Neural cell (in vitro differentiated cells): ENCODE results near the gene DDI1. TPM values are rescaled to one million over a fixed set of nuclear protein-coding genes. Genes with fewer than 3 reads are reported as not detected.

ENCODE experiments used
- H2AFZ ChIP-seq: fragments of 200-600, 300-800 bp; sonication (generic), shearing (Covaris generic); 2 replicates; pipeline ENCODE4 v1.6.0; 2014; ENCODE audit warnings: low read depth, mild to moderate bottlenecking, antibody characterized with exemption, low read length, moderate library complexity
- H3F3A ChIP-seq: fragments of 200-600 bp; shearing (Covaris generic); 2 replicates; pipeline ENCODE4 v1.6.1; 2016; ENCODE audit warnings: mild to moderate bottlenecking, moderate library complexity, mixed read lengths, antibody characterized with exemption, low read length; ENCODE audit not compliant: insufficient read depth, poor library complexity, severe bottlenecking
- H3K27ac ChIP-seq: fragments of 200-600, 300-800 bp; sonication (generic), shearing (Covaris generic); 2 replicates; pipeline ENCODE4 v1.5.1; 2014; ENCODE audit warnings: mild to moderate bottlenecking, low read length, moderate library complexity
- H3K27me3 ChIP-seq: fragments of 300-800, 200-600 bp; sonication (generic), shearing (Covaris generic); 2 replicates; pipeline ENCODE4 v1.6.0; 2014; ENCODE audit warnings: mild to moderate bottlenecking, low read depth, low read length, moderate library complexity; ENCODE audit not compliant: insufficient read depth
- H3K36me3 ChIP-seq: fragments of 300-800, 200-600 bp; sonication (generic), shearing (Covaris generic); 2 replicates; pipeline ENCODE4 v1.5.1; 2014; ENCODE audit warnings: mild to moderate bottlenecking, antibody characterized with exemption, low read length, moderate library complexity; ENCODE audit not compliant: insufficient read depth
- H3K4me2 ChIP-seq: fragments of 300-800, 200-600 bp; sonication (generic), shearing (Covaris generic); 2 replicates; pipeline ENCODE4 v1.6.0; 2014; ENCODE audit warnings: mild to moderate bottlenecking, low read length
- H3K4me3 ChIP-seq: fragments of 300-800, 200-600 bp; sonication (generic), shearing (Covaris generic); 2 replicates; pipeline ENCODE4 v1.5.1; 2014; ENCODE audit warnings: mild to moderate bottlenecking, low read length, moderate library complexity
- H3K79me2 ChIP-seq: fragments of 200-600 bp; shearing (Covaris generic); replicated peaks from 2 replicates; pipeline ENCODE4 v1.6.0; 2014; ENCODE audit warnings: mild to moderate bottlenecking, low read length, moderate library complexity; ENCODE audit not compliant: insufficient read depth
- H3K9ac ChIP-seq: fragments of 300-800, 200-600 bp; sonication (generic), shearing (Covaris generic); 2 replicates; pipeline ENCODE4 v1.6.1; 2016; ENCODE audit warnings: mild to moderate bottlenecking, low read length, mixed read lengths
- H3K9me2 ChIP-seq: fragments of 200-600 bp; shearing (Covaris generic); 2 replicates; pipeline ENCODE4 v1.6.1; 2016; ENCODE audit warnings: mild to moderate bottlenecking, low read length, mixed read lengths; ENCODE audit not compliant: insufficient read depth
- H3K9me3 ChIP-seq: fragments of 200-600, 300-800 bp; sonication (generic), shearing (Covaris generic); 2 replicates; pipeline ENCODE4 v1.6.1; 2016; ENCODE audit warnings: mild to moderate bottlenecking, mixed run types, low read length, moderate library complexity, mixed read lengths
- H4K20me1 ChIP-seq: fragments of 200-600 bp; shearing (Covaris generic); 2 replicates; pipeline ENCODE4 v1.6.1; 2016; ENCODE audit warnings: mild to moderate bottlenecking, mixed run types; ENCODE audit not compliant: insufficient read depth
- EP300 ChIP-seq: fragments of 450-650 bp; conservative IDR thresholded peaks from 2 replicates; pipeline ENCODE4 v1.6.1; 2014; ENCODE audit warnings: antibody characterized with exemption, mild to moderate bottlenecking, moderate library complexity; ENCODE audit not compliant: poor library complexity, severe bottlenecking
- EZH2 ChIP-seq: fragments of 200-600, 300-800 bp; shearing (Covaris generic), sonication (generic); IDR thresholded peaks from 2 replicates; pipeline ENCODE4 v1.6.1; 2014; ENCODE audit warnings: antibody characterized with exemption, low read length, borderline replicate concordance, mild to moderate bottlenecking; ENCODE audit not compliant: insufficient read depth, poor library complexity, severe bottlenecking
- MXI1 ChIP-seq: fragments of 450-650 bp; conservative IDR thresholded peaks from 2 replicates; pipeline ENCODE4 v1.6.1; 2014; ENCODE audit warnings: antibody characterized with exemption, mild to moderate bottlenecking; ENCODE audit not compliant: poor library complexity, severe bottlenecking
- POLR2AphosphoS5 ChIP-seq: IDR thresholded peaks from 2 replicates; pipeline ENCODE4 v1.6.1; 2012
- RAD21 ChIP-seq: fragments of 450-650 bp; conservative IDR thresholded peaks from 2 replicates; pipeline ENCODE4 v1.6.1; 2014; ENCODE audit warnings: antibody characterized with exemption, mild to moderate bottlenecking, moderate library complexity
- REST ChIP-seq: IDR thresholded peaks from 2 replicates; pipeline ENCODE4 v1.6.1; 2012; ENCODE audit warnings: borderline replicate concordance
- SMC3 ChIP-seq: fragments of 450-650 bp; conservative IDR thresholded peaks from 2 replicates; pipeline ENCODE4 v1.6.1; 2014; ENCODE audit warnings: antibody characterized with exemption, mild to moderate bottlenecking, moderate library complexity; ENCODE audit not compliant: poor library complexity
- TAF1 ChIP-seq: IDR thresholded peaks from 2 replicates; pipeline ENCODE4 v1.6.1; 2012; ENCODE audit warnings: low read depth
- polyA plus RNA-seq: library from polyadenylated mRNA; depleted of rRNA; stranded (reverse); fragments of >200 nt; gene quantifications from 2 replicates; pipeline ENCODE4 v1.2.3, GENCODE V29; 2014
- TF ChIP-seq, protein P1 (sequence below): fragments of 450-650 bp; IDR thresholded peaks from 2 replicates; pipeline ENCODE4 v1.5.1; 2014; ENCODE audit warnings: antibody characterized with exemption, mild to moderate bottlenecking, moderate library complexity; ENCODE audit not compliant: poor library complexity, severe bottlenecking

DDI1 gene
- polyA plus RNA-seq, 1 donor from 2014 or later: not detected

DNA sequence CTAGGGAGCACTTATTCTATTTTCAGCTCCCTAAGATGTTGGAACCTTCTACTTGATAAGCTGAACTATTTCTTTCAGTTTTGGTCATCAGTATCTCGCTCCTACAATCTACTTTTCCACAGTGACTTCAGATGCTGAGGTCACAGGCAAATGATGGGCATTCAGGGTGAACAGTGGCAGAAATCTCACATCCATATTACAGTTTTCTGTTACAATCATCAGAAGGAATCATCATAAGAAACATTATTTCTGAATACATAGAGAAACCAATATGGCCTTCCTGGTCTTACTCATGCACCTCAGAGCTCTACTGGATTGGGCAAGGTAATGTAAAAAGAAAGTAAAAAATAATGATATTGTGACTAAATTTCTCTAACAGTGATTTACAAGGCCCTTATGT is 39.4 kb upstream of the DDI1 start:
- no peaks in the 10 kb centered on the region for H4K20me1 ChIP-seq
- H3K4me2 ChIP-seq: no peak overlapping the region
- TF ChIP-seq, protein P1, sequence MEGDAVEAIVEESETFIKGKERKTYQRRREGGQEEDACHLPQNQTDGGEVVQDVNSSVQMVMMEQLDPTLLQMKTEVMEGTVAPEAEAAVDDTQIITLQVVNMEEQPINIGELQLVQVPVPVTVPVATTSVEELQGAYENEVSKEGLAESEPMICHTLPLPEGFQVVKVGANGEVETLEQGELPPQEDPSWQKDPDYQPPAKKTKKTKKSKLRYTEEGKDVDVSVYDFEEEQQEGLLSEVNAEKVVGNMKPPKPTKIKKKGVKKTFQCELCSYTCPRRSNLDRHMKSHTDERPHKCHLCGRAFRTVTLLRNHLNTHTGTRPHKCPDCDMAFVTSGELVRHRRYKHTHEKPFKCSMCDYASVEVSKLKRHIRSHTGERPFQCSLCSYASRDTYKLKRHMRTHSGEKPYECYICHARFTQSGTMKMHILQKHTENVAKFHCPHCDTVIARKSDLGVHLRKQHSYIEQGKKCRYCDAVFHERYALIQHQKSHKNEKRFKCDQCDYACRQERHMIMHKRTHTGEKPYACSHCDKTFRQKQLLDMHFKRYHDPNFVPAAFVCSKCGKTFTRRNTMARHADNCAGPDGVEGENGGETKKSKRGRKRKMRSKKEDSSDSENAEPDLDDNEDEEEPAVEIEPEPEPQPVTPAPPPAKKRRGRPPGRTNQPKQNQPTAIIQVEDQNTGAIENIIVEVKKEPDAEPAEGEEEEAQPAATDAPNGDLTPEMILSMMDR: no peak
- TF ChIP-seq EP300 (no peak), MXI1 (no peak), SMC3 (no peak), EZH2 (no peak), REST (no peak)
- H2AFZ ChIP-seq: no peak overlapping the region
- H3K9me2 ChIP-seq: no peaks in the 10 kb centered on the region
- H3K9me3 ChIP-seq: no peaks in the 10 kb centered on the region
- no peaks in the 10 kb centered on the region for H3F3A ChIP-seq
- H3K79me2 ChIP-seq: no peaks in the 10 kb centered on the region
- H3K9ac ChIP-seq: no peak overlapping the region
- no peaks in the 10 kb centered on the region for H3K36me3 ChIP-seq
- H3K27ac ChIP-seq: no peak overlapping the region
- H3K27me3 ChIP-seq: no peaks in the 10 kb centered on the region
- H3K4me3 ChIP-seq: no peak overlapping the region

- no peaks in the 10 kb centered on the region for H3K27me3 ChIP-seq
- H3F3A ChIP-seq: no peaks in the 10 kb centered on the region
- H3K27ac ChIP-seq: no peak overlapping the region
- no peaks in the 10 kb centered on the region for H3K9me2 ChIP-seq
- H3K36me3 ChIP-seq: no peaks in the 10 kb centered on the region
- TF ChIP-seq EZH2 (no peak), REST (no peak), SMC3 (no peak), TAF1 (no peak), POLR2AphosphoS5 (no peak), MXI1 (no peak), RAD21 (no peak), EP300 (no peak)
- TF ChIP-seq, protein P1: no peak
- H3K9ac ChIP-seq: no peak overlapping the region
- H3K9me3 ChIP-seq: no peaks in the 10 kb centered on the region
- no peaks in the 10 kb centered on the region for H4K20me1 ChIP-seq
- H3K79me2 ChIP-seq: no peaks in the 10 kb centered on the region
- no peak overlapping the region for H3K4me3 ChIP-seq
- no peak overlapping the region for H3K4me2 ChIP-seq
- H2AFZ ChIP-seq: no peak overlapping the region
Observed at GRCh38 chr11:103998826-103999508, 37.5 kb upstream of the DDI1 start.
